CD4-positive, alpha-beta T cell treated with Interleukin-12 subunit alpha and Interleukin-12 subunit beta, for 1 hour (primary cell): ENCODE measurements around the gene CDK3.

ENCODE experiments used
- DNase-seq: peaks from one replicate; pipeline ENCODE4 v3.0.0-alpha.2; 2020

The CDK3 gene

DNA sequence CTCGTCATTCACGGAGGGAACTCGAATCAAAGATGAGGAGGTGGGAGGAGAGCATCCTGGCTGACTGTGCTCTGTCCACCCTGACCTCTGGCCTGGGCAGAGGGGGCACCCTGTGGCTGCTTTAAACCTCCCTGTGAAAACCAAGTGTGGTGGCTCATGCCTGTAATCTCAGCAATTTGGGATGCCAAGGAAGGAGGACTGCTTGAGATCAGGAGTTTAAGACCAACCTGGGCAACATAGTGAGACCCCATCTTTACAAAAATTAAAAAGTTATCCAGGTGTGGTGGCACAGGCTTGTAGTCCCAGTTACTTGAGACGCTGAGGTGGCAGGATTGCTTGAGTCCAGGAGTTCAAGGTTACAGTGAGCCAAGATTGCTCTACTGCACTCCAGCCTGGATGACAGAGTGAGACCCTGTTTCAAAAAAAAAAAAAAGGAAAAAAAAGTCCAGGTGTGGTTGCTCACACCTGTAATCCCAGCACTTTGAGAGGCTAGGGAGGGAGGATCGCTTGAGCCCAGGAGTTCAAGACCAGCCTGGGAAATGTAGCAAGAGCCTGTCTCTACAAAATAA is 5.8 kb upstream of the CDK3 start:
- no peak for DNase-seq

DNA sequence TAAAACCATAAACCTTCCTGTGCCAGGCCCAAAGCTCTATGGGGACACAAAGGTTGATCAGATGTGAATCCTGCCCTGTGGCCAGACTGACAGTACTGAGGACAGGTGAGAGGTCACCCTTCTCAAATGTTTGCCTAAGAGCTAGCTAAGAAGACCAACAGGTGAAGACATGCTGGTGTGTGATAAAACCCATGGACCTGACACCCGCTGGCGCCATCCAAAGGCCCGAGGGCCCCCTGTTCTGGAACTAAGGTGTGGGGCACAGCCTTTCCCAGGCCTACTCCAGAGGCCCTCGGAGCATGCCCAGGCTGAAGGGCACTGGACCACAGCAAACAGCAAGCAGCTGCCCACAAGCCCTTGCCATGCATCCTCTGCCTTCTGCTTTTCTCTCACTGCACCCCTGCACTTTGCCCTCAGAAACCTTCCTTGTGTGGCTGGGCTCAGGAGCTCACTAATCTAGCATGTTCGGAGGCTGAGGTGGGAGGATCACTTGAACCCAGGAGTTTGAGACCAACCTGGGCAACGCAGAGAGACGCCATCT is 5.2 kb upstream of the CDK3 start:
- no peak for DNase-seq

DNA sequence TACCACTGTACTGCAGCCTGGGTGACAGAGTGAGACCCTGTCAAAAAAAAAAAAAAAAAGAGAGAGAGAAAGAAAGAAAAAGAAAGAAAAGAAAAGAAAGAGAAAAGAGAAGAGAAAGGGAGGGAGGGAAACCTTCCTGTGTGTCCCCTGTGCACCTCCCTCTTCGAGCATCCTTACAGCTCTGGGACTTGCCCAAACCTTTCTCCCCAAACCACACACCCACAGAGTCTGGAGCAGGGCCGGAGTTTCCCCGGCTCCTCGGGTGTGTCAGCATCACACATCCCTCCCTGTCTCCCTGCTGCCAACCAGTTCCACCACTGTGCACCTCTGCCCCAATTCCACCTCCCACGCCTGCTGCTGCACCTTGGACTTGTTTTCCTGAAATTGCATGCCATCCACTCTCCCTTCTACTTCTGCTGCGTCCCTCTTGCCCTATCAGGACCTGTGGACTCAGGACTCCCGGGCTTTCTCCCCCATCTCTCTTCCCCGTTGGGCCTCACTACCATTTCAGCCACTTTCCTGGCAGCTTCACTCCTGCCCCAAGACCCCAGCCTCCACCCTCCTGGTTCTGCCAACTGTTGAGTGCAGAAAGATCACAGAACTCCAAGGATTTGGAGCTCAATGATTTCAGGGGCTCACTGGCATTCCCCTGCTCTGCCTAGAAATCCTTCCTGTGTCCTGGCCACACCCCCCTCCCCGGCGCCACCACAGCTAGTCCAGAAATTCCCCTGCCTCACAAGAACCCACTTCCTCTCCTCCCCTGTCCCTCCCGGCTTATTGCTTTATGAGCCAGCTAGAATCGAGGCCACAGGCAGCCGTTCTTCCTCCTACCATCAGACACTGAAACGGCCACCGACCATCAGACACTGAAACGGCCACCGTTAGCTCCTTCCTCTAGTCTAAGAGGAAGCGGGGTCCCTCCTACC is 3.7 kb upstream of the CDK3 start:
- DNase-seq, result peak; percentile 53

DNA sequence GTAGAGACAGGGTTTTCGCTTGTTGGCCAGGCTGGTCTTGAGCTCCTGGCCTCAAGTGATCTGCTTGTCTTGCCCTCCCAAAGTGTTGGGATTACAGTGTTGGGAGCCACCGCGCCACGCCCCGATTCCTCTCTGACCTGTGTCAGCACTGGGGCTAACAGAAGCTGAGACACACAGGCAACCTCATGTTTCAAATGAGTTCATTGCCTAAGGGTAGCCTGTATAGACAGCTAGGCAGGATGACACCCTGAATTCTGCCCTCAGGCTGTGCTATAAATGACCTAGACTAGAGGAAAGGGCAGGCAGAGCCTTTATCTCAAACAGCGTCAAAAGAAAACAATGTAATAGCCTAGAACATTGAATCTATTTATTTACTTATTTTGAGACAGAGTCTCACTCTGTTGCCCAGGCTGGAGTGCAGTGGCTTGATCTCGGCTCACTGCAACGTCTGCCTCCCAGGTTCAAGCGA is 2.3 kb upstream of the CDK3 start:
- DNase-seq, result no peak

DNA sequence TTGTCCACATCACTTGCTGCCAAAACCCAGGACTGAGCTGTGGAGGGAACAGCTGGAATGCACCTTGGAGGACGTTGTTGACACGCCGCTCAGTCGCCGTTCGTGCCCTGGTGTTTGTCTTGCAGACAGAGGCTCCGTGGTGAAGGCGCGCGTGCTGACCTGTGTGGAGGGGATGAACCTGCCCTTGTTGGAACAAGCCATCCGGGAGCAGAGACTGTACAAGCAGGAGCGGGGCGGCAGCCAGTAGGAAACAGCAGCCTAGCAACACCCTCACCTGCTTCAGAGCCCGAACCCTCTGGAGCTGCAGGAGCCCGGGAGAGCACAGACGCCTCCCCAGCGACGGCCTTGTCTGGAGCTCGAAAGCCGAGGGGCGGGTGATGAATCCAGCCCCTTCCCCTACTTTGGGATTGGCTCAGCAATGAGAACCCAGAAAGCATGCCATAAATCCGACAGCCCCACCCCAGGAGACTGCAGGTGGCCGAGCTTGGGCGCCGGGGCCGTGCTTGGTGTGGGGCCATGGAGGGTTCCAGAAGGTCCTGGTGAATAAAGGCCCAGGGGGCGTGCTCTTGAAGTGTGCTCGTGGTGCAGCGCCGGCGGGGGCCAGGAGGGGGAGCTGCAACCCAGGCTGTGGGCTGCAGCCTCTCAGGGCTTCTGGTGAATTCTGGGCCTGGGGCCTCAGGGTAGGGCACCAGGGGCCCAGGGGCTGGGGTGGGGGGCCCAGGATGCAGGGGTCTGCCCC is 470 bp upstream of the CDK3 start:
- DNase-seq, result peak; percentile 60

DNA sequence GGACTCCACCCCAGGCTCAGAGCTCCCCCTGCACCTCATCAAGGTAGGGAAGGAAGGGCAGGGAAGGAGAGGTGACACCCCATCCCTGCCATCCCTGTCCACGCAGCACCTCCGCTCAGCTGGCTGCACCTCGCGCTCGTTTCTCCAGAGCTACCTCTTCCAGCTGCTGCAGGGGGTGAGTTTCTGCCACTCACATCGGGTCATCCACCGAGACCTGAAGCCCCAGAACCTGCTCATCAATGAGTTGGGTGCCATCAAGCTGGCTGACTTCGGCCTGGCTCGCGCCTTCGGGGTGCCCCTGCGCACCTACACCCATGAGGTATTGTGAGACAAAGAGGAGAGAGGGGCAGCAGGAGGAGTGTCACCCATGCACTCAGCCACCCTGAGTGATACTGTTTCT is 1.4 kb downstream of the CDK3 start:
- no peak for DNase-seq

DNA sequence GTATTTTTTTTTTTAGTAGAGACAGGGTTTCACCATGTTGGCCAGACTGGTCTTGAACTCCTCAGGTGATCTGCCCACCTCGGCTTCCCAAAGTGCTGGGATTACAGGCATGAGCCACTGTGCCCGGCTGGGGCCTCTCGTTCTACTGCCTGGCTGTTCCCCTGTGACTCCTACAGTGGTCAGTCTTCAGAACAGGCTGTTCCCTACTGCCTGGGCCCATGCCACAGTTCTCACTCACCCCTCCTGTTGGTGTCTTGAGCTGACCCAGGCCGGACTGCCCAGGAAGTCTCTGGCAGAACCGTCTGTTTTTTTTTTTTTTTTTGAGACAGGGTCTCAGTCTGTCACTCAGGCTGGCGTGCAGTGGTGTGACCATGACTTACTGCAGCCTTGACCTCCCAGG is 3.3 kb downstream of the CDK3 start:
- no peak for DNase-seq

DNA sequence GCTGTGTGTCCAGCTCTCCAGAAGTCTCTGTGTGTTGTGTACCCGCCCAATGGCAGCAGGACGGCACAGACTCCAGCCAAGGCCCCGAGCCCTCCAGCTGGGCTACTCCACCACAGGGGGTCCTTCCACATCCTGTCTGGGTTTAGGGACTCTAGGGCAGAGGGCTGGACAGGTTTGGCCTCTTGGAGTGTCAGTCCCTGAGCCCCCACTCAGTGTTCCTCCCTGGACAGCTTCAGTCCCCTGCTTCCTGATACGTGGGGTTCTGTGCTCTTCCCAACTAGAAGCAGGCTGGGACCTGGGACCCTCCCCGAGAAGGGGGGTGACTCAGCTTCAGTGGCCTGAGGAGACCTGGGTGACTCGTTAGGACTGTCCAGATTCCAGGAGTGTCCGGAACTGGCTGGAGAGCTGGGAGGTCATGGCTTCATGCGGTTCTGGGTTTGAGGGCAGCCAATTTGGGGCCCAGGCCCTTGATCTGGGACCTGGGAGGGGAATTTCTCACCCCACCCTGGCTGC is 4.2 kb downstream of the CDK3 start:
- DNase-seq, result no peak

DNA sequence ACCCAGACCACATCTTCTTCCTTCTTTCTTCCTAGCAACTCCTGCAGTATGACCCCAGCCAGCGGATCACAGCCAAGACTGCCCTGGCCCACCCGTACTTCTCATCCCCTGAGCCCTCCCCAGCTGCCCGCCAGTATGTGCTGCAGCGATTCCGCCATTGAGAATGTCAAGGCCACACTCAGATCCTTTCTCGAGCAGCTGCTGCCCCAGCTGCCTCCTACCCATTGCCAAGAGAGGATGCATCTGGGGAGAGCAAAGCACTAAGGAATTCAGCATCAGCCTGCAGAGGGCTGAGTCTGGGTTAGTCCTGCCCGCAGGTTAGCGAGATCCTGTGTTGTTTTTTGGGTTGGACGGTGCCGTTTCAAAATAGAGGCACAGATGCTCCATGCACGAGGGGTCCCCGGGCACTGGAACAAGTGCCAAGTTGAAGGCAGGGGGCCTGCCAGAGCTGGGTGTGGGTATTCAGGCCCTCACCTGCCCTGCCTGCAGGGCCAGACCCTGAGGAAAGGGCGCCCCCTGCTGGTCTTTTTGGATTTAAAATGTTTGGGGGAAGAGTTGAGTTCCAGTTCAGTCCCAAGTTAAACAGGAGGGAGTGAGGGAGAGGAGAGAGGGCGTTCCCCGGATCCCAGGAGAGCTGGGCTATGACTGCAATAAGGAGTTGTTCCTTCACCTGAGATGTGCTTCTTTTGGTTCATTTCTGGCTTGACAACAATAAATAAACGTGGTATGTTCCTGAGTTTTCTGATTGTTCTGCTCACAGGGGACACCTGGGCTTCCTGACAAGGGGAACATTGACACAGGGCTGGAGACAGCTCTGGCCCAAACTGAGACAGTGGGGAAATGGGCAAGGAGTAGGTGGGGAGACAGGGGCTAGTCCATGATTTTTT is 4.9 kb downstream of the CDK3 start:
- peak; percentile 79 for DNase-seq

DNA sequence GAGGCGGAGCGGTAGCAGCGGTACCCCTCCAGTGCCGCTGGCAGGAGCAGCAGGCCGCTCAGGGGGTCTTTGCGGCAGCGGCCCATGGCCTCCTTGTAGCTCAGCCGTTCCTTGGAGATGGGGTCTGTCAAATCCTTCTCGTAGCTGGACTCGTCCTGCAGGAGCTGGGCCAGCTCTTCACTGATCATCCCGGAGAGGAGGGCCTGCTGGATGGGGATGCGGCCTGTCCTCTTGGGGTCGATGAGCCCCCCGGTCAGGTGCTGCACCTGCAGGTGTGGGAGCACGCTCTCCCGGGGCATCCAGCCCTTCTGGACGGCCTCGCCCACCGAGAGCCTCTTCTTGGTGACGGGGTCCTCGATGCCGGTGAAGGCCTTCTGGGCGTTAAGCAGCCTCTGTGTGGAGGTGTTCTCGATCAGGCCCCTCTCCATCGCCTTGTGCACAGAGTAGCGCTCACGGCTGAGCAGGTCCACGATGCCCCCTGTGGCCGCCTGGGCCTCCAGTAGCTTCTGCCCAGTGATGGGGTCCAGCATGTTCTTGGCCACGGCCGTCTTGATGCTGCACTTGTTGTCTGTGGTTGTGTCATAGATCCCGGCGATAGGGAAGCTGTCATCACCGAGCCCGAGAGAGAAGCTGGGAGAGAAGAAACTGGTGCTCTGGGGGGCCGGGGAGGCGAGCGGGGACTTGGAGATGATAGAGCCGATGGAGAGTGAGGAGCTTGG is 6.6 kb downstream of the CDK3 start:
- no peak for DNase-seq

DNA sequence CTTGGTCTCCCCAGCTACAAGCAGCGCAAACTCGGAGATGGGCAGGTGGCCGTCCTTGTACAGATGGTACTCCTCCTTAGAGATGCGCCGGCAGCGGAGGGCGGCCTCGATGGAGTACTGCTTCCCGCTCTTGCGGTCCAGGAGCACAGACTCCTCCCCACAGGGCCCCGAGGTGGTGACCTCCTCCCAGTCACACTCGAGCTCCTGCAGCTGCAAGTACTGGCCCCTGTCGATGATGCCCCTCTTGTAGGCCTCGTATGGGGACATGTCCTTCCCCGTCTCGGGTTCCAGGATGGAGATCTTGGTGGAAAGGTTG is 7.2 kb downstream of the CDK3 start:
- no peak for DNase-seq

DNA sequence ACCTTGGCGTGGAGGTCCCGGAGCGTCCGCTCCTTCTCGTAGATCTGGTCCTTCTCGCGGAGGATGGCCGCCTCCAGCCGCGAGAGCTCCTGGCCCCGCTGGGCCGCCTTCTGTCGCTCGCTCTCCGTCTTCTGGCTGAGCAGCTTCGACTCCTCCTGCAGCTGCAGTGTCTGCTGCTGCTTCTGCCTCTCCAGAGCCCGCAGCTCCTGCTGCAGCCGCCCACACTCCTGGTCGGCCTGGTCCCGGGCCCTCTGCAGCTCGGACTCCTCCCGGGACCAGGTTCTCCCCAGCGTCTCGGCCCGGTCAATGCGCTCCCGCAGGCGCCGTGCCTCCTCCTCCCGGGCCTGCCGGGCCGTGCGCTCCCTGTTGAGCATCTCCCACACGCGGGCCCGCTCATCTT is 7.6 kb downstream of the CDK3 start:
- no peak for DNase-seq

DNA sequence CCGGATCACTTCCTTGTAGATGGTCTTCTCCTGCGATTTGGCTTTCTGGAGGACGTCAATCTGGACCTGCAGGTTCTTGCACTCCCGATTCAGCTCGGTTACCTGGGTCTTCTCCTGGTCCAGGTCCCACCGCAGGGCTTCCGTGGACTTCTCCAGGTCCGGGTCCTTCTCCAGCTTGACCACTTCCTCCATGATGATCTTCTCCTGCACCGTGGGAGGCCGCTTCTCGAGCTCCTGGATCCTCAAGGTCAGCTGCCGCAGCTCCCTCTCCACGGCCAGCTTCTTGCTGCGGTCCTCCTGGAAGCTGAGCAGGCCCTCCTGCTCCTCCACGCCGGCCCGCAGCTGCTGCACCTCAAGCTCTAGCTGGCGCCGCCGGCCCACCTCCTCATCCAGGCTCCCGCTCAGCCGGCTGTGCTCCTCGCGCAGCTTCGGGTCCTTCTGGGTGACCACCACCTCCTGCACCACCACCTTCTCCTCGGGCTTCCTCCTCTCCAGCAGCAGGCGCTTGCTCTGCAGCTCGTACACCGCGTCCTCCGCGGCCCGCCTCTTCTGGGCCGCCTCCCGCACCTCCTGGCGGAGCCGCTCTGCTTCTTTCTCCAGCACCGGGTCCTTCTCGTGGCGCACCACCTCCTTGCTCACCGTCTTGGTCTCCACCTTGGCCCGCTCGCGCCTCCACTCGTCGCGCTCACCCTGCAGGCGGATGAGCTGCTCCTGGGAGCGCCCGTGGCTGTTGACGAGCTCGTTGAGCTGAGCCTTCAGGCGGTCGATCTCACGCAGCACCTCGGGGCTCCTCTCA is 8.2 kb downstream of the CDK3 start:
- DNase-seq, result no peak

DNA sequence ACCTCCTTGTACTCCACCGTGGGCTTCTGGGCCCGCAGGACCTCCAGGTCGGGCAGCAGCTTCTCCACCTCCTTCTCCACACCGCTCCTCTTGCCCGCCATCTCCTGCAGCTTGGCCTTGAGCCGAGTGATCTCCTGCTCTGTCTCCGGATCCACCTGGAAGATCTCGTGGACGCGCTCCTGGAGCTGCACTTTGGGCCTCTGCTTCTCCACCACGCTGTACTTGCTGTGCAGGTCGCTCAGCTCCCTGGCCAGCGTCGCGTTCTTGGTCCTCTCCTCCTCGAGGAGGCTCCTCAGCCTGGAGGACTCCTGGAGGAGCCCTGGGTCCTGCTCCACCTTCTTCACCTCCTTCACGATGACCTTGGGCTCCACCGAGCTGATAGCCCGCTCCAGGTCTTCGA is 8.8 kb downstream of the CDK3 start:
- DNase-seq, result no peak

DNA sequence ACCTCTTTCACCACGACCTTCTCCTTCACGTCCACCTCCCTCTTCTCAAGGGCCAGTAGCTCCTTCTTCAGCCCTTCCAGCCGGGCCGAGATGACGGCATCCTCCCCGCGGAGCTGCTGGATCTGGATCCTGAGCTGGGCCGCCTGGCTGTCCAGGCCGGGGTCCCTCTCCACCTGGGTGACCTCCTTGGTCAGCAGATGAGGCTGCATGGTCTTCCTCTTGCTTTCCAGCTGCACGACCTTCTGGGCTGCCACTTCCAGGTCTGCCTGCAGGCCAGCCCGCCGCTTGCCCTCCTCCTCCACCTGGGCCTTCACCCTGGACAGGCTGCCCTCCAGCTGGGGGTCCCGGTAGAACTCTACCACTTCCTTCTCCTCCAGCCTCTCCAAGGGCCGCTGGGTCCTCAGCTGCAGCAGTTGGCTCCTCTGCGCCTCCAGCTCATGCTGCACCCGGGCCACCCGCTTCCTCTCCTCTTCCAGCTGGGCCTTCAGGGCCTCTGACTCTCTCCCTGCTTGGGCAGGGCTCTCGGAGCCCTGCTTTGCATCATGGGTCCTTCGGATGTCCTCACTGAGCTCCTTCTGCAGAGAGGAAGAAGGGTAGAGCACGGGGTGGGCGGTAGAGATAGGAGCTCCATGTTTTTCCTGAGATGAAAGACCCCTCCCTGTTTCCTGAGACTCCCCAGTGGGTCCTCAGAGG is 9.5 kb downstream of the CDK3 start:
- DNase-seq, result no peak

DNA sequence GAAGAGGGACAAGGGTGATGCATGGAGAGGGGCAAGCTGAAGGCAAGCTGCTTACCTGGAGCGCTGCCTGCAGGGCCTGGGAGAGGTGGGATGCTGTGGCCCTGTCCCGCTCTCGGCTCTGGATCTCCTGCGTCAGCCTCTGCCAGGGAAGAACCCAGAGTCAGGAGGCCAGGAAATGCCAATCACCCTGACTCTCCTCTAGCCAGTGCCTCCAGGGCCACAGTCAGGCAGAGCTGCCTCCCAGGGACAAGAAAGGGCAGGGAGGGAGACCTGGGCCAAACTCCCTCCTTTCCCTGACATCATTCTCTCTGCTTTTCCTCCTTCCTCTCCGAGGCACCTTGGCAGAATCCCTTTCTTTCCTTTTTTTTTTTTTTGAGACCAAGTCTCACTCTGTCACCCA is 11.3 kb downstream of the CDK3 start:
- no peak for DNase-seq

DNA sequence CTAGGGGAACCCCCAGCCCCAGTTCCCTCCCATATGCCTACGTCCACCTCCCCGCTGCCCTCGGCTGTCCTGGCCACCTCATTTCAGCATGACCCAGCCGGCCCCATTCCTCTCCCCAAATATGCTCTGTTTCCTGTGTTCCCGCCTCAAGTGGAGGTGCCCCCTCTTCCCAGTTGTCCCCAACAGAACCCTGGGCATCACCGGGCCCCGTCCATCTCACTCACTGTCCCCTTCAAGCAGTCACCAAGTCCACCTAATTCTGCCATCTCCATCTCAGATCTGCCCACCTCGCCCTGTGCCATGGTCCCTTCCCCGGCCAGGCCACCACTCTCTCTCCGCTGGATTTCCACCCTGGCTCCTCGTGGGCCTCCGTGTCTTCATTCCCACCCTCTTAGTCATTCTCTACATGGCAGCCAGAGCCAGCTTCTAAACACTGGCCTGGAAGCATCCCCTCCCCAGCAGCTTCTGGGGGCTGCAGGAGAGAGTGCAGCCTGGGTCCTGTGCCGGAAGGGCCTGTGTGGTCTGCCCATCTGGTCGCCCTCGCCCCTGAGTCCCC is 12.8 kb downstream of the CDK3 start:
- no peak for DNase-seq

DNA sequence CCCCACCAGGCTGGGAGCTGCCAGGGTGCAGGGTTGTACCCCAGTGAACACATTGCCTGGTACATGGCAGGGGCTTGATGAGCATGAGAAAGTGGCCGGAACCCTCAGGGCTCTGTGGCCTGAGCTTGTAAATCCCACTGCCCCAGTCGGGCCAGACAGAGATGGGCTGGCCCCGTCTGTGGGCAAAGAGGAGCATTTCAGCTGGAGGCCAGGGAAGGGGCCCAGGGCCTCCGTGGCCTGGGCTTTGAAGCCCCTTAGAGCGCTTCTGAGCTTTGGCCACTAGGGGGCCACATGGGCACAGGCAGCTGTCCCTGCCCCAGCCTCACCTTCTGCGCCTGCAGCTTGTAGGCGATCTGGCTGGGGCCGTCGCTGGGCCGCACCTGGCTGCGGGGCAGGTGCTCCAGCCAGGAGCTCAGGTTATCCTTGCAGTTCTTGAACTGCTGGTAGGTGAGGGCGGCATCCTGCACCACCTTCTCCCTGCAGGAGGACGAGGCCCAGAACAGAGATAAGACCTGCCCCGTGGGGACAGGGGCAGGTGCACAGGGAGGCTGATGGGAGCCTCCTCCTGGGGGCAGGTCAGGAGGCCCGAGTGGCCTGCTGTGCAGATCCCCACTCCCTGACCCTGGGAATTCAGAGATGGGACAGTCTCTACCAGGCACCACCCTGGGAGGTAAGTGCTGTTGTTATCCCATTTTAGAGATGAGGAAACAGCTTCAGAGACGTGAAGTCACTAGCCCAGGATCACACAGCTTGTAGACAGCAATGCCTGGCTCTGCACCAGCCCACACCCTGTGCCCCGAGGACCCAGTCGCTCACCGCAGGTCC is 13.7 kb downstream of the CDK3 start:
- DNase-seq, result peak; percentile 81

DNA sequence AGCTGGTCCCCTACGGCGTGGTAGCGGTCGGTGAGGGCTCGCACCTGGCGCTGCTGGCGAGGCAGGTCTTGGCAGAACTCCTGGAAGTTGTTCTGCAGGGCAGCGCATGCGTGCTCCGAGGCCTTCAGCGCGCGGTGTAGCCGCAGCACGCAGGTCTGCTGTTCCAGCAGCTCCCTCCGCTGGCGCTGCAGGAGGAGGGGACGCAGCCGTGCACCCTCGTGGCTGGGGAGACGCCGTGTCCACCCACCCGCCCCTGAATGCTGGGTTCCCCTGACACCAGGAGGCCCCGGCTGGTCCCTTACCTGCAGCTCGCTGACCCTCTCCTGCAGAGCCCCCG is 14.2 kb downstream of the CDK3 start:
- DNase-seq, result no peak
